GM18508 (cell line): ENCODE data around the gene ZNF771.
A peak's percentile ranks its signal among the peaks of the same experiment; 100 is the strongest.
"Not testable (repeated sequence)": the region's sequence is repeated elsewhere in the genome, so short reads cannot be mapped to it uniquely, and the experiment has no call there.

Experiments used
- ATAC-seq: cut with Tn5 transposase; IDR thresholded peaks from one replicate; pipeline ENCODE4 v1.9.1; 2021; ENCODE audit warnings: moderate number of reproducible peaks; ENCODE audit not compliant: insufficient read depth, unreplicated experiment

The ZNF771 gene

DNA sequence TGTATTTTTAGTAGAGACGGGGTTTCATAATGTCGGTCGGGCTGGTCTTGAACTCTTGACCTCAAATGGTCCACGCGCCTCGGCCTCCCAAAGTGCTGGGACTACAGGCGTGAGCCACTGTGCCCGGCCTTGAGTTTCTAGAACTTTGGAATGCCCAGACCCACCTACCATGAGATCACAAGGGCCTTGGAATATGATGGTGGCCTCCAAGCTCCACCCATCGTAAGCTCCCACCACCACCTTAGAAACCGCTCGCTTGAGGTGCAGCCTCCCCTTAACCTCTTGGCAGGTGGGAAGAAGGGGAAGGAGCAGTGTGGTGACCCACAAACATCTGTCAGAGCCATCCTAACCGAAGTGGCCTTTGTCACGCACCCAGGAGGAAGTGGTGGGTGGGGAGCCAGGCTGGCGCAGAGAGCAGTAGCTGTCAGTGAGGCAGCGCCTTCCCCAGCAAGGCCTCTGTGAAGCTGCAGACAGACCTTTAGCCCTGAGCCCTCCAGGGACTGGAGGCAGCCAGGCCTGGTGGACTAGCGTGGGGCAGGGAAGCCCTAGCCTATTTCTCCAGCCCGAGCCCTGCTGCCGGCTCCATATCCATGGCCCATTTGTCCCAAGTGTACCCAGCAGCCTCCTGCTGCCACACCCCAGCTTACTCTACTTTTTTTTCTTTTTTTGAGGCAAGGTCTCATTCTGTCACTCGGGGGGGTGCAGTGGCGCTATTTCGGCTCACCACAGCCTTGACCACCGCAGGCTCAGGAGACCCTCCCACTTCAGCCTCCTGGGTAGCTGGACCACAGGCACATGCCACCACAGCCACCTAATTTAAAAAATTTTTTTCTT is 51.4 kb downstream of the ZNF771 start:
- ATAC-seq: peak; percentile 74

DNA sequence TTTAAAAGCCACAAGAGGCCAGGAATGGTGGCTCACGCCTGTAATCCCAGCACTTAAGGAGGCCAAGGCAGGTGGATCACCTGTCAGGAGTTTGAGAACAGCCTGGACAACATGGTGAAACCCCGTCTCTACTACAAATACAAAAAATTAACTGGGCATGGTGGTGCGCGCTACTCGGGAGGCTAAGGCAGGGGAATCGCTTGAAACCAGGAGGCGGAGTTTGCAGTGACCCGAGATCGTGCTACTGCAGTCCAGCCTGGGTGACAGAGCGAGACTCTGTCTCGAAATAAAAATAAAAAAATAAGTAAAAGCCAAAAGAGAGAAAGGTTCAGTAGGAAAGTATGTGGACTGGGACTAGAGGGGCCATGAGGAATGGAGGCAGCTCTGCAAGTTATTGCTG is 52.0 kb downstream of the ZNF771 start:
- no peak for ATAC-seq

DNA sequence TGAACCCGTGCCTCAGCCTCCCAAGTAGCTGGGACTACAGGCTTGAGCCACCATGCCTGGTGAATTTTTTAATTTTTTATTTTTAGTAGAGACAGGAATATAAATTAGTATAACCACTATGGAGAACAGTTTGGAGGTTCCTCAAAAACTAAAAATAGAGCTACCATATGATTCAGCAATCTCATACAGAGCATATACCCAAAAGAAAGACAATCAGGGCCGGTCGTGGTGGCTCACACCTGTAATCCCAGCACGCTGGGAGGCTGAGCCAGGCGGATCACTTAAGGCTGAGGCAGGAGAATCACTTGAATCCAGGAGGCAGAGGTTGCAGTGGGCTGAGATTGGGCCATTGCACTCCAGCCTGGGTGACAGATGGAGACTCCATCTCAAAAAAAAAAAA is 54.0 kb downstream of the ZNF771 start:
- not testable (repeated sequence) for ATAC-seq

DNA sequence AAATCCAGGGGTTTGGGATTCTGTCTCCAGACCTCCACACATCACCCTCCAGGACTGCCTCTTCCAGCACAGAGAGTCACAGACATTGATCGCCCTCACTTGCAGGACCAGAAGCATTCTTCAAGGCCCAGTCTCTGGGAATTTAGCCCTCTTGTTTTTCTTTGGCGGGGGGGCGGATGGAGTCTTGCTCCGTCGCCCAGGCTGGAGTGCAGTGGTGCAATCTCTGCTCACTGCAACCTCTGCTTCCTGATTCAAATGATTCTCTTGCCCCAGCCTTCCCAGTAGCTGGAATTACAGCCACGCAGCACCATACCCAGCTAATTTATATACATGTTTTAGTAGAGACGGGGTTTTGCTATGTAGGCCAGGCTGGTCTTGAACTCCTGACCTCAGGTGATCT is 56.7 kb downstream of the ZNF771 start:
- ATAC-seq: no peak
